Mesenchymal stem cell (in vitro differentiated cells and primary cell): ENCODE data around the gene HOXC5.

Source experiments
- DNase-seq: peaks from one replicate; pipeline ENCODE4 v3.0.0-alpha.2; 2013
- H2AFZ ChIP-seq: one replicate; pipeline ENCODE4 v1.6.1; 2013; ENCODE audit warnings: low read depth, mild to moderate bottlenecking, control low read depth, inconsistent platforms, low read length, moderate library complexity
- H2AK5ac ChIP-seq: 2 replicates; pipeline ENCODE4 v1.6.1; 2013; ENCODE audit warnings: low read length, moderate library complexity, mild to moderate bottlenecking, inconsistent platforms; ENCODE audit not compliant: severe bottlenecking
- H2BK120ac ChIP-seq: one replicate; pipeline ENCODE4 v1.6.1; 2013; ENCODE audit warnings: low read depth, mild to moderate bottlenecking, inconsistent platforms, low read length, moderate library complexity
- H2BK12ac ChIP-seq, 2 experiments: one replicate each; pipeline ENCODE4 v1.6.1; 2013; ENCODE audit warnings: inconsistent platforms in 2 of 2, low read length in 2 of 2, mild to moderate bottlenecking in 2 of 2, moderate library complexity in 2 of 2, control low read depth in 1 of 2
- H2BK15ac ChIP-seq: one replicate; pipeline ENCODE4 v1.6.1; 2013; ENCODE audit warnings: mild to moderate bottlenecking, low read depth, inconsistent platforms; ENCODE audit not compliant: poor library complexity, severe bottlenecking
- H2BK5ac ChIP-seq: 2 replicates; pipeline ENCODE4 v1.6.1; 2013; ENCODE audit warnings: low read depth, mild to moderate bottlenecking, low read length, control low read depth, inconsistent platforms; ENCODE audit not compliant: poor library complexity, severe bottlenecking
- H3K14ac ChIP-seq, 2 experiments: one replicate each; pipeline ENCODE4 v1.6.1; 2013; ENCODE audit warnings: inconsistent platforms in 2 of 2, low read length in 2 of 2, control low read depth in 1 of 2, mild to moderate bottlenecking in 1 of 2, moderate library complexity in 1 of 2
- H3K18ac ChIP-seq, 2 experiments: one replicate each; pipeline ENCODE4 v1.6.1; 2013; ENCODE audit warnings: inconsistent platforms in 2 of 2, low read length in 2 of 2, control low read depth in 1 of 2, low read depth in 1 of 2, mild to moderate bottlenecking in 1 of 2
- H3K23ac ChIP-seq, 2 experiments: one replicate each; pipeline ENCODE4 v1.6.1; 2013; ENCODE audit warnings: inconsistent platforms in 2 of 2, low read length in 2 of 2, mild to moderate bottlenecking in 2 of 2, moderate library complexity in 2 of 2, control low read depth in 1 of 2
- H3K27ac ChIP-seq: 2 replicates; pipeline ENCODE4 v1.5.1; 2013; ENCODE audit warnings: mild to moderate bottlenecking, moderate library complexity, low read length, control low read depth, inconsistent platforms; ENCODE audit not compliant: poor library complexity, severe bottlenecking
- H3K27me3 ChIP-seq, 2 experiments: 2 replicates each; pipeline versions ENCODE4 v1.6.1 to v1.7.0; 2013; ENCODE audit warnings: low read length in 2 of 2, mild to moderate bottlenecking in 2 of 2, moderate library complexity in 2 of 2, control low read depth in 1 of 2, inconsistent platforms in 1 of 2; ENCODE audit not compliant: control insufficient read depth in 1 of 2, insufficient read depth in 1 of 2
- H3K36me3 ChIP-seq, 2 experiments: 2 replicates each; pipeline versions ENCODE4 v1.6.1 to v1.7.0; 2013; ENCODE audit warnings: low read length in 2 of 2, control low read depth in 1 of 2, inconsistent platforms in 1 of 2, low read depth in 1 of 2, mild to moderate bottlenecking in 1 of 2; ENCODE audit not compliant: insufficient read depth in 2 of 2, control insufficient read depth in 1 of 2
- H3K4ac ChIP-seq, 2 experiments: one replicate each; pipeline ENCODE4 v1.6.1; 2013; ENCODE audit warnings: inconsistent platforms in 2 of 2, low read length in 2 of 2, mild to moderate bottlenecking in 2 of 2, moderate library complexity in 2 of 2, control low read depth in 1 of 2, low read depth in 1 of 2
- H3K4me1 ChIP-seq: 2 replicates; pipeline ENCODE4 v1.6.1; 2013; ENCODE audit warnings: low read depth, low read length, control low read depth; ENCODE audit not compliant: control insufficient read depth, insufficient read depth
- H3K4me2 ChIP-seq: 2 replicates; pipeline ENCODE4 v1.6.1; 2013; ENCODE audit warnings: low read length, mild to moderate bottlenecking, inconsistent platforms; ENCODE audit not compliant: poor library complexity, severe bottlenecking
- H3K4me3 ChIP-seq, 2 experiments: 2 replicates each; pipeline versions ENCODE4 v1.5.1 to v1.7.0; 2013; ENCODE audit warnings: low read length in 2 of 2, mild to moderate bottlenecking in 2 of 2, control low read depth in 1 of 2, low read depth in 1 of 2; ENCODE audit not compliant: insufficient read depth in 1 of 2
- H3K79me1 ChIP-seq: replicated peaks from 2 replicates; pipeline ENCODE4 v1.6.1; 2013; ENCODE audit warnings: mild to moderate bottlenecking, control low read depth, low read length, inconsistent platforms; ENCODE audit not compliant: poor library complexity, severe bottlenecking
- H3K9ac ChIP-seq: 2 replicates; pipeline ENCODE4 v1.7.0; 2013; ENCODE audit warnings: mild to moderate bottlenecking, low read length, moderate library complexity
- H3K9me3 ChIP-seq: 2 replicates; pipeline ENCODE4 v1.7.0; 2013; ENCODE audit warnings: mild to moderate bottlenecking, low read length; ENCODE audit not compliant: control insufficient read depth
- H4K8ac ChIP-seq: one replicate; pipeline ENCODE4 v1.6.1; 2013; ENCODE audit warnings: inconsistent platforms, mild to moderate bottlenecking, low read length, moderate library complexity
- H4K91ac ChIP-seq: one replicate; pipeline ENCODE4 v1.6.1; 2013; ENCODE audit warnings: mild to moderate bottlenecking, low read length, inconsistent platforms
- WGBS: methylation state at CpG from one replicate; pipeline ENCODE4 v1.1.7; 2013; ENCODE audit warnings: mixed read lengths; 5-methylcytosine and 5-hydroxymethylcytosine counted together

HOXC5 gene

GRCh38 chr12:54004063-54004840 lies 28.6 kb upstream of the HOXC5 start:
- DNase-seq, result no peak
- no peak overlapping the region for H4K8ac ChIP-seq
- H3K14ac ChIP-seq, result no peak overlapping the region
- peak overlapping the region in 1 of 2 experiments; percentile 86 for H3K4me3 ChIP-seq
- no peak overlapping the region for H4K91ac ChIP-seq
- H3K36me3 ChIP-seq, result peaks cover 0 to 3% of the 10 kb centered on the region in 2 experiments
- H2BK12ac ChIP-seq, result peak overlapping the region; percentile 4 to 11
- H3K27me3 ChIP-seq, result no peaks in the 10 kb centered on the region
- peak overlapping the region in 1 of 2 experiments; percentile 23 for H3K23ac ChIP-seq
- peak overlapping the region in 1 of 2 experiments; percentile 67 for H3K4ac ChIP-seq
- H3K79me1 ChIP-seq, result no peaks in the 10 kb centered on the region
- peak overlapping the region; percentile 76 for H2AK5ac ChIP-seq
- peak overlapping the region; percentile 76 for H3K4me2 ChIP-seq
- H2AFZ ChIP-seq, result peak overlapping the region; percentile 30
- no peak overlapping the region for H2BK15ac ChIP-seq
- H3K27ac ChIP-seq, result peak overlapping the region; percentile 73
- H2BK120ac ChIP-seq, result peak overlapping the region; percentile 24
- H2BK5ac ChIP-seq, result no peak overlapping the region
- 70% methylated on average over 14 of the region's 20 CpGs for WGBS
- no peaks in the 10 kb centered on the region for H3K9me3 ChIP-seq
- H3K9ac ChIP-seq, result peak overlapping the region; percentile 98
- peak overlapping the region in 1 of 2 experiments; percentile 76 for H3K18ac ChIP-seq
- H3K4me1 ChIP-seq, result peaks cover 36% of the 10 kb centered on the region

- peak overlapping the region; percentile 30 for H2AFZ ChIP-seq
- peak overlapping the region; percentile 23 to 42 for H2BK12ac ChIP-seq
- peaks cover 36% of the 10 kb centered on the region for H3K4me1 ChIP-seq
- no peak overlapping the region for H3K14ac ChIP-seq
- no peaks in the 10 kb centered on the region for H3K79me1 ChIP-seq
- H3K27me3 ChIP-seq, result no peaks in the 10 kb centered on the region
- H2BK15ac ChIP-seq, result no peak overlapping the region
- no peak overlapping the region for H2BK5ac ChIP-seq
- peak overlapping the region; percentile 98 for H3K9ac ChIP-seq
- no peak overlapping the region for H2BK120ac ChIP-seq
- H3K4me2 ChIP-seq, result peak overlapping the region; percentile 76
- no peak overlapping the region for H3K23ac ChIP-seq
- peak overlapping the region; percentile 76 for H2AK5ac ChIP-seq
- peak overlapping the region; percentile 81 for H3K27ac ChIP-seq
- H3K36me3 ChIP-seq, result peaks cover 0 to 3% of the 10 kb centered on the region in 2 experiments
- no peak overlapping the region for H4K91ac ChIP-seq
- H3K4me3 ChIP-seq, result peak overlapping the region; percentile 31 to 86
- H3K18ac ChIP-seq, result peak overlapping the region; percentile 76 to 85
- H3K9me3 ChIP-seq, result no peaks in the 10 kb centered on the region
- peak overlapping the region; percentile 91 for H4K8ac ChIP-seq
- 12% methylated on average over 31 of the region's 31 CpGs for WGBS
- peak overlapping the region; percentile 67 to 85 for H3K4ac ChIP-seq
- DNase-seq, result peak; percentile 68
Measured at GRCh38 chr12:54004841-54005530, 27.9 kb upstream of the HOXC5 start.

- no peaks in the 10 kb centered on the region for H3K9me3 ChIP-seq
- H3K4me2 ChIP-seq, result peak overlapping the region; percentile 76
- H3K4me3 ChIP-seq, result peak overlapping the region; percentile 42 to 86
- WGBS, result 10% methylated on average over 25 of the region's 26 CpGs
- H3K18ac ChIP-seq, result peak overlapping the region; percentile 58 to 76
- H4K91ac ChIP-seq, result no peak overlapping the region
- peaks cover 0 to 3% of the 10 kb centered on the region in 2 experiments for H3K36me3 ChIP-seq
- H4K8ac ChIP-seq, result peak overlapping the region; percentile 91
- DNase-seq, result peak; percentile 43
- H2AK5ac ChIP-seq, result no peak overlapping the region
- peak overlapping the region; percentile 61 to 68 for H3K23ac ChIP-seq
- peak overlapping the region; percentile 21 to 76 for H3K4ac ChIP-seq
- H2BK12ac ChIP-seq, result peak overlapping the region; percentile 42 to 76
- peak overlapping the region; percentile 41 for H2BK15ac ChIP-seq
- H3K4me1 ChIP-seq, result peaks cover 36% of the 10 kb centered on the region
- no peak overlapping the region for H2AFZ ChIP-seq
- no peaks in the 10 kb centered on the region for H3K79me1 ChIP-seq
- H2BK120ac ChIP-seq, result peak overlapping the region; percentile 57
- no peaks in the 10 kb centered on the region for H3K27me3 ChIP-seq
- H3K9ac ChIP-seq, result peak overlapping the region; percentile 98
- H2BK5ac ChIP-seq, result no peak overlapping the region
- H3K27ac ChIP-seq, result peak overlapping the region; percentile 81
- no peak overlapping the region for H3K14ac ChIP-seq
Measured at GRCh38 chr12:54005531-54005852, 27.4 kb upstream of the HOXC5 start.
